ENCODE measurements around the gene NPHP1.

- TF ChIP-seq EZH2 (IDR thresholded peaks at IDR 0.05; ENCODE audit: insufficient read depth, poor library complexity, severe bottlenecking): no peak
- TF ChIP-seq EZH2phosphoT487 (IDR thresholded peaks at IDR 0.05; ENCODE audit: insufficient read depth, low read depth): no peak
Measured at GRCh38 chr2:110205660-110206455, 1.0 kb upstream of the NPHP1 start.
